ENCODE data around the gene MMAA.
A peak's percentile ranks its signal among the peaks of the same experiment; 100 is the strongest.

DNA sequence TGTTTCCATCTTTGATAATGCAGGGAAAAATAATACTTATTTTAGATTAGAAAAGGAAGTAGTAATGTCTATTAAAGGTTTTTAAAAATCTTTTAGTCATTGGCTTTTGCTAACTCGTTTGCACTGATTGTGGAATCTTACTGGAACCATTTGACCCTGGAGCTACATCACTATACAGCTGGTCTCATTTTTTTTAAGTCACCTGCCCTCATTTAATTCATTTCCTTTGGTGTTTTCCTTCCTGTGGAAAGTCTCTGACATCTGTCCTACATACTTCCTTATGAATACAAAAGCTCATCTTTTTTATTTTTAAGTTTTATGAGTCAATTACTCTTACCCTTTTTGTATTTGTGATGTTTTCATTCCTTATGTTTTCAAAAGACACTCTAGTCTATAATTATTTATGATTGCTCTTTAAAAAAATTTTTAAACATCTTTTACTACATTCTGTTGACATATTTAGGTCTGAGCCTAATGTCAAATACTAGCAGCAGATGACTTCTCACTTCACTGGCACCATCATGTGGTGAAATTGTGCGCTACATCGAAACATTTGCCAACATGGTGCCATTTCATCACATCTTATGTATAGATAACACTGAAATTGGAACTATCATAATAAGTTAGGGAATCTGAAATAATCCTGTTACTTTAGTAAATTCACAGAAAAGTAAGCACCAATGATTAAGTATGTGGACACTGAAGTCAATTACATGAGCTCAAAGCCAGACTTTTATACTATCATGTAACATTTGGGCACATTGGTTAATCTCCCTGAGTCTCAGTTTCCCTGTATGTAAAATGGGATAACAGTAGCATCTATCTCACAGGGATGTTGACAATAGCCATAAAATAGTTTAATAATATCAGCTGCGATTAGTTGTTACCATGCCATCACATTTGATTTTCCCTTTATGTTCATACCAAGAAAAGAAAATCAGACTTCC, 9.4 kb upstream of the MMAA start:
- TF ChIP-seq, protein P1, sequence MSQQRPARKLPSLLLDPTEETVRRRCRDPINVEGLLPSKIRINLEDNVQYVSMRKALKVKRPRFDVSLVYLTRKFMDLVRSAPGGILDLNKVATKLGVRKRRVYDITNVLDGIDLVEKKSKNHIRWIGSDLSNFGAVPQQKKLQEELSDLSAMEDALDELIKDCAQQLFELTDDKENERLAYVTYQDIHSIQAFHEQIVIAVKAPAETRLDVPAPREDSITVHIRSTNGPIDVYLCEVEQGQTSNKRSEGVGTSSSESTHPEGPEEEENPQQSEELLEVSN (IDR thresholded peaks at IDR 0.05; ENCODE audit: borderline replicate concordance in 1 of 2, extremely low read depth in 1 of 2, insufficient read depth in 1 of 2, insufficient read length in 1 of 2, low read depth in 1 of 2, low read length in 1 of 2, poor library complexity in 1 of 2, severe bottlenecking in 1 of 2): no peak
- no peak for TF ChIP-seq FOXA3 (CRISPR knock-in tag; conservative IDR thresholded peaks at IDR 0.05 in 1 of 2, IDR thresholded peaks at IDR 0.05 in 1 of 2)
- no peak for TF ChIP-seq ZBTB8A (IDR thresholded peaks at IDR 0.05; ENCODE audit: partially characterized antibody)
- TF ChIP-seq, protein P2, sequence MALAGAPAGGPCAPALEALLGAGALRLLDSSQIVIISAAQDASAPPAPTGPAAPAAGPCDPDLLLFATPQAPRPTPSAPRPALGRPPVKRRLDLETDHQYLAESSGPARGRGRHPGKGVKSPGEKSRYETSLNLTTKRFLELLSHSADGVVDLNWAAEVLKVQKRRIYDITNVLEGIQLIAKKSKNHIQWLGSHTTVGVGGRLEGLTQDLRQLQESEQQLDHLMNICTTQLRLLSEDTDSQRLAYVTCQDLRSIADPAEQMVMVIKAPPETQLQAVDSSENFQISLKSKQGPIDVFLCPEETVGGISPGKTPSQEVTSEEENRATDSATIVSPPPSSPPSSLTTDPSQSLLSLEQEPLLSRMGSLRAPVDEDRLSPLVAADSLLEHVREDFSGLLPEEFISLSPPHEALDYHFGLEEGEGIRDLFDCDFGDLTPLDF (CRISPR knock-in tag; IDR thresholded peaks at IDR 0.05): no peak
- TF ChIP-seq CTCF (IDR thresholded peaks at IDR 0.05 in 2 of 3, conservative IDR thresholded peaks at IDR 0.05 in 1 of 3; ENCODE audit: insufficient read depth in 2 of 3, low read depth in 1 of 3, low read length in 3 of 3): peak; percentile 37 to 54 (median 47); a peak in 5 of 6 replicates
- TF ChIP-seq PTRF (tag; IDR thresholded peaks at IDR 0.05): no peak
- no peak for TF ChIP-seq RB1 (IDR thresholded peaks at IDR 0.05; ENCODE audit: low read depth)
- no peak for TF ChIP-seq POLR2A (conservative IDR thresholded peaks at IDR 0.05)
- TF ChIP-seq CREM (IDR thresholded peaks at IDR 0.05; ENCODE audit: low read depth): no peak
- TF ChIP-seq GABPA (tag; conservative IDR thresholded peaks at IDR 0.05; ENCODE audit: low read depth): no peak
- TF ChIP-seq HCFC1 (IDR thresholded peaks at IDR 0.05; ENCODE audit: low read depth, low read length): no peak
- TF ChIP-seq CEBPZ (IDR thresholded peaks at IDR 0.05; ENCODE audit: borderline replicate concordance, low read depth, low read length): no peak
- no peak for TF ChIP-seq EZH2 (IDR thresholded peaks at IDR 0.05; ENCODE audit: borderline replicate concordance, low read depth, low read length)
- TF ChIP-seq FOXP1 (CRISPR knock-in tag; IDR thresholded peaks at IDR 0.05): no peak
